SK-N-SH (cell line): ENCODE data around the gene KRTAP10-5.

Experiments used
- EZH2phosphoT487 ChIP-seq: fragments of 200-600 bp; sonication (generic); IDR thresholded peaks from 2 replicates; pipeline ENCODE4 v1.6.1; 2017; ENCODE audit warnings: low read depth, mixed run types, mild to moderate bottlenecking, antibody characterized with exemption, moderate library complexity, borderline replicate concordance
- GABPA ChIP-seq: IDR thresholded peaks from 2 replicates; pipeline ENCODE4 v1.4.0; 2012; ENCODE audit warnings: low read depth, mild to moderate bottlenecking
- RAD21 ChIP-seq: IDR thresholded peaks from 2 replicates; pipeline ENCODE4 v1.6.1; 2012; ENCODE audit warnings: mild to moderate bottlenecking, low read length
- RXRA ChIP-seq: IDR thresholded peaks from 2 replicates; pipeline ENCODE4 v1.4.0; 2012; ENCODE audit warnings: low read depth, mild to moderate bottlenecking, borderline replicate concordance
- SMC3 ChIP-seq: IDR thresholded peaks from 2 replicates; pipeline ENCODE4 v1.6.1; 2012; ENCODE audit warnings: low read depth, low read length, improper control_type of control experiment
- TF ChIP-seq, protein P1 (sequence below): fragments of 200-600 bp; sonication (generic); IDR thresholded peaks from 2 replicates; pipeline ENCODE4 v1.6.1; 2017; ENCODE audit warnings: antibody characterized with exemption, mild to moderate bottlenecking, moderate library complexity
- TF ChIP-seq, protein P2 (sequence below): IDR thresholded peaks from 2 replicates; pipeline ENCODE4; 2012
- TF ChIP-seq, protein P3 (sequence below): IDR thresholded peaks from 2 replicates; pipeline ENCODE4 v1.4.0; 2012; ENCODE audit warnings: low read depth

DNA sequence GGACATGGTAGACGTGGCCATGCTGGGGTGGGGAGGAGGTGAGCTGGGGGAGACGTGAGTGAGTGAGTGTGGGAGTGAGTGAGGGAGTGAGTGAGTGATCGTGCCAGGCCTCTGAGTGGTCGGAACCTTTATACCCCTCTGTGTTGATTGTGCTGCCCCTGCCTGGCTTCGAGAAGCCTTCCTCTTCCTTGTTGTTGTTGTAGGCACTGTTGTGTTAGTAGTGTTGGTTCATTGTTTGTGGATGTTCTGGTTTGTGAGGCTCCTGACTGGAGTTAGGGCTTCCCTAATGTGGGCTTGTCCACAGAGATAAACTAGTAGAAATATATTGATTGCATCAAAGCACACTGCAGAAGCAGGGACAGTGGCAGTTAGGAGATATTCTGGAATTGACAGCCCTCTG, 21.7 kb downstream of the KRTAP10-5 start, which contains the start of gene KRTAP10-3:
- TF ChIP-seq, protein P1, sequence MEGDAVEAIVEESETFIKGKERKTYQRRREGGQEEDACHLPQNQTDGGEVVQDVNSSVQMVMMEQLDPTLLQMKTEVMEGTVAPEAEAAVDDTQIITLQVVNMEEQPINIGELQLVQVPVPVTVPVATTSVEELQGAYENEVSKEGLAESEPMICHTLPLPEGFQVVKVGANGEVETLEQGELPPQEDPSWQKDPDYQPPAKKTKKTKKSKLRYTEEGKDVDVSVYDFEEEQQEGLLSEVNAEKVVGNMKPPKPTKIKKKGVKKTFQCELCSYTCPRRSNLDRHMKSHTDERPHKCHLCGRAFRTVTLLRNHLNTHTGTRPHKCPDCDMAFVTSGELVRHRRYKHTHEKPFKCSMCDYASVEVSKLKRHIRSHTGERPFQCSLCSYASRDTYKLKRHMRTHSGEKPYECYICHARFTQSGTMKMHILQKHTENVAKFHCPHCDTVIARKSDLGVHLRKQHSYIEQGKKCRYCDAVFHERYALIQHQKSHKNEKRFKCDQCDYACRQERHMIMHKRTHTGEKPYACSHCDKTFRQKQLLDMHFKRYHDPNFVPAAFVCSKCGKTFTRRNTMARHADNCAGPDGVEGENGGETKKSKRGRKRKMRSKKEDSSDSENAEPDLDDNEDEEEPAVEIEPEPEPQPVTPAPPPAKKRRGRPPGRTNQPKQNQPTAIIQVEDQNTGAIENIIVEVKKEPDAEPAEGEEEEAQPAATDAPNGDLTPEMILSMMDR, result no peak
- TF ChIP-seq RAD21 (no peak), SMC3 (no peak), GABPA (no peak), EZH2phosphoT487 (no peak), RXRA (no peak)
- TF ChIP-seq, protein P2, sequence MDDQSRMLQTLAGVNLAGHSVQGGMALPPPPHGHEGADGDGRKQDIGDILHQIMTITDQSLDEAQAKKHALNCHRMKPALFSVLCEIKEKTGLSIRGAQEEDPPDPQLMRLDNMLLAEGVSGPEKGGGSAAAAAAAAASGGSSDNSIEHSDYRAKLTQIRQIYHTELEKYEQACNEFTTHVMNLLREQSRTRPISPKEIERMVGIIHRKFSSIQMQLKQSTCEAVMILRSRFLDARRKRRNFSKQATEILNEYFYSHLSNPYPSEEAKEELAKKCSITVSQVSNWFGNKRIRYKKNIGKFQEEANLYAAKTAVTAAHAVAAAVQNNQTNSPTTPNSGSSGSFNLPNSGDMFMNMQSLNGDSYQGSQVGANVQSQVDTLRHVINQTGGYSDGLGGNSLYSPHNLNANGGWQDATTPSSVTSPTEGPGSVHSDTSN, result no peak
- TF ChIP-seq, protein P3, sequence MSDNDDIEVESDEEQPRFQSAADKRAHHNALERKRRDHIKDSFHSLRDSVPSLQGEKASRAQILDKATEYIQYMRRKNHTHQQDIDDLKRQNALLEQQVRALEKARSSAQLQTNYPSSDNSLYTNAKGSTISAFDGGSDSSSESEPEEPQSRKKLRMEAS, result no peak
